OCI-LY3 (cell line): ENCODE data around the gene EGLN2.
"Not testable (repeated sequence)": the region's sequence is repeated elsewhere in the genome, so short reads cannot be mapped to it uniquely, and the experiment has no call there.

ENCODE experiments used
- EZH2phosphoT487 ChIP-seq: fragments of 200-600 bp; shearing (Covaris generic); IDR thresholded peaks from 2 replicates; pipeline ENCODE4 v1.6.1; 2018; ENCODE audit warnings: antibody characterized with exemption, mixed run types, low read depth
- TF ChIP-seq, protein P1 (sequence below): fragments of 200-600, 300-600 bp; sonication (generic); IDR thresholded peaks from 2 replicates; pipeline ENCODE4 v1.5.1; 2014; ENCODE audit warnings: antibody characterized with exemption, low read length, low read depth

DNA sequence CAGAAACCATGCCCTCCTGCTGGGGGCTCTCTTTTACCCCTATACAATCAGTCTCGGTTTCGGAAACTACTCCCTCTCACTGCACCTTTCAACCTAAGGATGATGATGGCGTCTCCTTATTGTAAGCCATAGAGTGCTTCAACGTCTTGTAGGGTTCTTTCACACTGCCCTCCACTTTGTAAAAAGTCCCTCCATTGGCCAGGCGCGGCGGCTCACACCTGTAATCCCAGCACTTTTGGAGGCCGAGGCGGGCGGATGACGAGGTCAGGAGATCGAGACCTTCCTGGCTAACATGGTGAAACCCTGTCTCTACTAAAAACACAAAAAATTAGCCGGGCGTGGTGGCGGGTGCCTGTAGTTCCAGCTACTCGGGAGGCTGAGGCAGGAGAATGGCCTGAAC is 31.8 kb downstream of the EGLN2 start:
- TF ChIP-seq, protein P1, sequence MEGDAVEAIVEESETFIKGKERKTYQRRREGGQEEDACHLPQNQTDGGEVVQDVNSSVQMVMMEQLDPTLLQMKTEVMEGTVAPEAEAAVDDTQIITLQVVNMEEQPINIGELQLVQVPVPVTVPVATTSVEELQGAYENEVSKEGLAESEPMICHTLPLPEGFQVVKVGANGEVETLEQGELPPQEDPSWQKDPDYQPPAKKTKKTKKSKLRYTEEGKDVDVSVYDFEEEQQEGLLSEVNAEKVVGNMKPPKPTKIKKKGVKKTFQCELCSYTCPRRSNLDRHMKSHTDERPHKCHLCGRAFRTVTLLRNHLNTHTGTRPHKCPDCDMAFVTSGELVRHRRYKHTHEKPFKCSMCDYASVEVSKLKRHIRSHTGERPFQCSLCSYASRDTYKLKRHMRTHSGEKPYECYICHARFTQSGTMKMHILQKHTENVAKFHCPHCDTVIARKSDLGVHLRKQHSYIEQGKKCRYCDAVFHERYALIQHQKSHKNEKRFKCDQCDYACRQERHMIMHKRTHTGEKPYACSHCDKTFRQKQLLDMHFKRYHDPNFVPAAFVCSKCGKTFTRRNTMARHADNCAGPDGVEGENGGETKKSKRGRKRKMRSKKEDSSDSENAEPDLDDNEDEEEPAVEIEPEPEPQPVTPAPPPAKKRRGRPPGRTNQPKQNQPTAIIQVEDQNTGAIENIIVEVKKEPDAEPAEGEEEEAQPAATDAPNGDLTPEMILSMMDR: not testable (repeated sequence)
- not testable (repeated sequence) for TF ChIP-seq EZH2phosphoT487
